Stimulated activated CD4-positive, alpha-beta T cell treated with anti-CD3 and anti-CD28 coated beads, TNF-alpha, amount 100 ng/mL, for 4 hours (primary cell): ENCODE data around the gene HCN4.
"Not testable (repeated sequence)": the region's sequence is repeated elsewhere in the genome, so short reads cannot be mapped to it uniquely, and the experiment has no call there.

Source experiments
- DNase-seq, 3 experiments: peaks; one replicate each; pipeline ENCODE4 v3.0.0-alpha.2; 2020; ENCODE audit warnings: low read depth in 3 of 3

HCN4 gene

DNA sequence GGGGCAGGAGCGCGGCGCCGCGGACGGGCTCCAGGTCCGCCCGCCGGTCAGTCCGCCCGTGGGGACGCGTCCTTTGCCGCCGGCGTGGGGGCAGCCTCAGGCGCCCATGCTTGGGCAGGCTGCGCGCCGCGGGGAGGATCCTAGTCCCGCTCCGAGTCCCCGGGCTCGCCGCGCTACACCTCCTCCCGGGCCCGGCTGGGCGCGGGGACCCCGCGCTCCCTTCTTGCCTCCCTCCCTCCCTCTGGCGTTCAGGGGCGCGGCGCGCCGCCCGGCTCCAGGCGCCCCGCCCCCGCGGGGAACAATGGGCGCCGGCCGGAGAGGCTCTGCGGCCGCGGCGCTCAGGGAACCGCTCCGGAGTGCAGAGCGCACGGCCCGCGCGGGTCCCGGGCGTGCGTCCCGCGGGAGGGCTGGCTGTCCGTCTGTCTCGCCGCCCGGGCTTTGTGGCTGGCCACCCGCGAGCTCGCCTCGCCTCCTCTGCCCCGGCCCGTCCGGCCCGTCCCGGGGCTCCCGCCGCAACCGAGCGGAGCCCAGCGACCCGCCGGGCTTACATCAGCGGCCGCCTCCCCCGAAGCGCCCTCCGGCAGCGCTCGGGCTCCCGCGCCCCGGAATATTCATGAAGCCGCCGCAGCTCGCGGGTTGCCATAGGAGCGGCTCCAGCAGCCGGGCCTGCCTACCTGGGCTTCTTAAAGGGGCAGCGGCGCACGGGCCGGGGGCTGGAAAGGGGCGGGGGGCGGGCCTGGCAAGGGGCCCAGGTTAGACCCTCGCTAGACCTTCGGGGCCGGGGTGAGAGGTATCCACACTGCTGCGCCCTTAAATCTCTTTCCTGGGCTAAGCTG is at the start of gene HCN4:
TSS of gene HCN4 (minus strand) at position 658 of the 836 bp plus-strand sequence. CDS start 688 bp downstream, outside the sequence.
- DNase-seq, result no peak

DNA sequence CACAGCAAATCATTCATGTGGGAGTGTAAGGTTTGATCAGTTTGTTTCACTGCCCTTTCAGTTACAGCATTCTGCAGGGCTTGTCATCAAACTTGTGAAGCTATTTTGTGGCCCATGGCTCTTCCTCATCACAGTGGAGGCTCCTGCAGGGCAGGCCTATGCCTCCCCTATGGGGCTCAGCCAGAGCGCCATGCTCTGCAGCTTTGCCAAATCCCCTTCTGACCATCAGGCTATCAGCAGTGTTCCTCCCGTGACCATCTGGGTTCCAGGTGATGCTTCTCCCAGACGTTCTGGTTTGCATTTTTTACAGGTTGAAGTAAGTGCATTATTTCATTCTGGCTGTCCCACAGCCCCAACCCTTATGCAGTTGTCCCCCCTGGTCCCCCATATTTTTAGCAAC is 46.1 kb upstream of the HCN4 start:
- DNase-seq, result no peak

DNA sequence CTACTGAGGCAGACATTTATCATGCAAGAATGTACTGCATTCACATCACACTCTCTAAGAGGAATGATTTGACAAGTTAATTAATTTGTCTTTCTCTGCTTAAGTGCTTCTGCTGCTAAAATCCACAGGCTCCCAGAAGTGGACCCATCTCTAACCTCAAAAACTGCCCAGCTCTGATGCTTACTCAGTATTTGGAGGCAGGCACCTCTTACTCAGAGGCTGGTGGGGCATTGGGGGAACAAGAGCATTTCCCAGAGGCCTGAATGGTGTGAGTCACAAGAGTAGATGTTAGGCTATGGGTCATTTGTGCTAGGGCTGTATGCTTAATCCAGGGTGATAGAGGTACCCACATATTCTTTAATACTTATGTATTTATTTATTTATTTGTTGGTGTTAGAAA is 34.4 kb upstream of the HCN4 start:
- no peak for DNase-seq

DNA sequence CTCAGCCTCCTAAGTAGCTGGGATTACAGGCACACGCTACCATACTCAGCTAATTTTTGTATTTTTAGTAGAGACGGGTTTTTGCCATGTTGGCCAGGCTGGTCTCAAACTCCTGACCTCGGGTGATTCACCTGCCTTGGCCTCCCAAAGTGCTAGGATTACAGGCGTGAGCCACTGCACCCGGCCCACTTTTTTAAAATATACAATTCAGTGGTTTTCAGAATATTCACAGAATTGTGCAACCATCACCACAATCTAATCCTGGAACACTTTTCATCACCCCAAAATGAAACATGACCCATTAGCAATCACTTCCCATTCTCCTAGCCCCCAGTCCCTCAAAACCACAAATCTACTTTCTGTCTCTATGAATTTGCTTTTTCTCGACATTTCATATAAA is 31.5 kb upstream of the HCN4 start:
- DNase-seq, result not testable (repeated sequence)

DNA sequence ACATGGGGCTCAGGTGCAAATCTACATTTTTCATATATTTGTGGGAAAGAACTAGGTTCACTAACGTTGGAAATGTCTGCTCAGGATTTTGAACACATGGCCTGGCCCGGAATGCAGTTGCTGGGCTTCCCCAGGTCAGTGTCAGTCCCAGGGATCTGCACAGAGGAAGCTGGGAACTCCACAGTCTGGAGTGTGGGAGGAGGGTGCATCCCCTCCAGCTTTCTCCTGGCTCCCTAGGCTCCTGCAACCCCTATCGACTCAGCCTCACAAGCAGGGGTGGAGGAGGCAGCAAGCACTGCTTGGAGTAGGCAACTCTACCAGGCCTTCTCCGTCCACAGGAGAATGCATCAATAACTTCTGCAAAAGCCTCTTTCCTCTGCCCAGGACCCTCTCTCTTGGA is 30.1 kb upstream of the HCN4 start:
- no peak for DNase-seq

DNA sequence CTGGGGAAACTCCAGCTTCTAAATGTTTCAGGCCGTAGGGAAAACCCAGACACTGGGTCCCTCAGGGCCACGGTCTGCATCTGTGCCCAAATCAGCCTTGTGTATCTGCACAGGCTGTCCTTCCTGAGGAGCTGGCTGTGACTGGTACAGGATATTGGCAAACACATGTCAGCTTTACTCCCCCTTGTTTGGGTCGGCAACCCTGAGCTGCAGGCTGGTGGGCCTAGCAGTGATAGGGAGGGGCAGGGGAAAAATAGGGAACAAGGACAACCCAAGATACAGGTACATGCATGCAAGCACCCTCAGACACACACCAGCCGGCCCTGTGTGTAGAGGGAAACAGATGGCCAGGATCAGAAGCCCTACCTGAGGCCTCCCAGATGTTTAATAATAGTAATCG is 28.7 kb upstream of the HCN4 start:
- no peak for DNase-seq

DNA sequence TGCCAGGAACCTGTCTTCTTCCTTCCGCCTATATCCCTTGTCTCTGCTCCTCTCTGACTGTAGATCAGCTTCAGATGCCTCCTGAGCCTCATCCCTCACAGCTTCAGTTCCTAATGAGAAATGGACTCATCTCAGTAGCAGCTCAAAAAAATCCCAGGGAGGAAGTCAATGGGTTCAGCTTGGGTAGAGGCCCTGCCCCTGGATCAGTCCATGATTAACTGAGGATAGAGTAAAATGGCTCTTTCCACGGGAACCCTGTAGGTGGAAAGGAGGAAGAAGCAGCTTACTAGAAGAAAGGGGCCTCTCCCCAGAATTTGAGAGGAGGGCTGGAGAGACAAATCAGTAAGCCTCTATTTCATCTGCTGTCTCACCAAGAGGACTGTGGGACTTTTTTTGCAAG is 26.9 kb upstream of the HCN4 start:
- DNase-seq, result no peak

DNA sequence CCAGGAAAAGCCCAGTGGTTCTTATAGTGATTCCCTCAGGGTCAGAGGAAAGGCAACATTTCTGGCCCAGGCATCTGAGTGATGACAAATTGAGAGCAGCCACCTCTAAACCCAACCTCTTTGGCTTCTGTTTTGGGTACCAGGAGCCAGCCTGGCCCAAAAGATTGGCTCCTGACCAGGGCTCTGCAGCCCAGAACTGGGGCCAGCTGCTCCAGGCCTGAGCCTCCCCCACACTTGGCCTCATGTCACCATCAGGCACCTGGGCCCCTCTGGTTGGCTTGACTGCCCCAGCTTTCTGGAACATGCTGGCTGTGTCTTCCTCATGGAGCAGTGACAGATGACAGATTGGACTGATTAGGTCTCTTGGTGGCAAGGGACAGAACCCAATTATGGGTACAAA is 26.0 kb upstream of the HCN4 start:
- DNase-seq, result no peak

DNA sequence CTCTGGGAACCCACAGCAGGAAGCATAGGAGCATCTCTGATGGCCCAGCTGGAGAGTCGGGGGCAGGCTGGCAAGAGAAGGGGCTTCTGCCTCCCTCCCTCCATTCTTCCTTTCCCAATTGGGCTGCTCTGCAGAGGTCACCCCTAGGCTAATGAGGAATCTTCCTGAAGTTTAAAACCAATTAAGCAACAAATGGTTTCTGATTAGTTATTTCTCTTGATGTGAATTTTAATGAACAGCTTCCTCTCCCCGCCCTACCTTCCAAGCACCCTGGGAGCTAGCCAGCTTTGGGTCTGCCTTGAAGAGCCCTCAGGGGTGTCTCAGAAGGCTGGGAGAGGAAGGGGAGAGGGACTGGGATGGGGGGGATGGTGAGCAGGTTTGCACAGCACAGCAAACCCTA is 24.6 kb upstream of the HCN4 start:
- no peak for DNase-seq

DNA sequence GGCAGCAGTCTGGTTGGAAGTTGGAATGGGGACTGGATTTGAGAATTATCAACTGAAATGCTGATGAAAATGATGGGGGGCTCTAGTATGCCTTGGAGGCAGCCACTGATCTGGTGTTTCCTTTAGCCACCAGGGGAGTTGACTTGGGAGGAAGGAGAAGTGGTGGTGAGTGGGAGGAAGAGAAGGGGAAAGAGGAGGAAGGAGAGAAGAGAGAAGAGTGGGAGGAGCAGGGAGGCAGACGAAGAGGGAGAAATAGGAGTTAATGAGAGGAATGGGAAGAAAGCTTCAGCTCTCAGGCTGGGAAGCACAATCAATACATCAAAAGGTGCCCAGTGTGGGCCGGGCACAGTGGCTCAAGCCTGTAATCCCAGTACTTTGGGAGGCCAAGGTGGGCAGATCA is 23.3 kb upstream of the HCN4 start:
- no peak for DNase-seq

DNA sequence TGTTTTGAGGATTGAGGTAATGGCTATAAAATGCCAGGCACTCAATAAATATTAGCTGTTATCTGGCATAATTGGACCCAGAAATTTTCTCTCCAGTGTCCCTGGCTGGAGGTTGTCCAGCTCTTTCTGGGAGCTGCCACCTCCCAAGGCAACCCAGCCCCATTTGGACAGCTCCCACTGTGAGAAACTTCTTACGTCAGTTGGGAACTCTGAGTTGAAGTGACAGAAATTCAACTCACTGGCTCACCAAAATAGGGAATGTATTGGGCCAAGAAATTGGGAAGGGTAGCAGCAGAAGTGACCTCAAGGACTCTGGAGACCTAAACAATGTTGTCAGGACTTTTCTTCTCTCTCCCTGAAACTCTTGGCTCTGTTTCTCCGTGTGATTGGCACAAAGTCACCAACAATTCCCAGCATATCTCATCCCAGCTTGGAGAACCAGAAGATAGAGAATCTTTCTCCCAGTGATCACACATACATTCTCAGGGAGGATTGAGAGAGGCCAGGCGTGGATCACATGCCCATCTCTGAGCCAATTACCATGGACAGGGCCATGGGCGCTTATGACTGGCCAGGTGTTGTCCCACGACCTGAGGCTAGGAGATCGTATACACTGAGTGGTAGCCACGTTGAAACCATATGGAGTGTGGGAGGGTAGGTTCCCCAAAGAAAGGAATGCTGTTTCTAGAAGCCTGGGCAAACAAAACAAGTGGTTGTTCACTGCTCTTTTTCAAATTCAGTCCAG is 22.5 kb upstream of the HCN4 start:
- DNase-seq, result no peak

DNA sequence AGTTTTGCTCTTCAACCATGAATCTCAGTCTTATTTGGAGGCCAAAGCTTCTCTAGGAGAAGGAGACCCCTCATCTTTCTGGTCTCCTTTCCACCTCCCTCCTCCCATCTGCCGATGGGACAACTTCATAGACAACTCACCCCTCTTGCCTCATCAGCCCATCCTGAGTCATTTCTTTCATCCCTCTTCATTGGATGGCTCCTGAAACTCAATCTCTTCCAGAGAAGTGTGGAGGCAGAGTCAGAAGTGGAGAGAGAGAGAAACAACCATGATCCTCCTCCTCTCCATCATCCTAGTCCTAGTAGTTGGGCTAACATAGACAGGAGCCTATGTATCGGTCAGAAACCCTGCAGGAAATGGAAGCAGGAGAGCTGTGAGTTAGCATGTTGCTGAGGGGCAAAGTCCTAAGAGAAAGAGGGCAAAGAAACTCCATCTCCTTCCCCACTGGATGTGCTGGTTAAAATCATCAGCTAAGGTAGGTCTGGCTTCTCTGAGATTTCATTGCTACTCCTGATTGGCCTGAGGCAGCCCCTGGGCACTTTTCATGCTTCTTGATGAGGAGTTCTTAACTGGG is 21.3 kb upstream of the HCN4 start:
- no peak for DNase-seq

DNA sequence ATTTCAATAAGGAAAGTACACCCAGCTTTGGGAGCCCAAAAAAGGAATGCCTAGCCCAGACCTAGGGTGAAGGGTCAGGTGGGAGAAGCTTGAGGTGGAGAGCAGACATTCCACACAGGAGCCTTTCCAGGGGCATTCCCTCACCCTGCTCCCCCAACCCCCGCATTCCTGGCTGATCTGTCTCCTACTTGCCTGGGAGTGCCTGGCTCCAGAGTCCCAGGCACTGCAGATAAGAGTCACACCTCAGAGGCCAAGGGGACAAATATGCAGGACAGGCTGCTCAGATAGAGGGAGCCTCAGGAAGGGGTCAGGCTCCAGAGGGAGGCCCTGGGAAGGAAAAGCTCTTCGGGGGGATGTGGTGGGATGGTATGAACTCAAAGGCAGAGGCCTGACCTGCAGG is 20.8 kb upstream of the HCN4 start:
- no peak for DNase-seq

DNA sequence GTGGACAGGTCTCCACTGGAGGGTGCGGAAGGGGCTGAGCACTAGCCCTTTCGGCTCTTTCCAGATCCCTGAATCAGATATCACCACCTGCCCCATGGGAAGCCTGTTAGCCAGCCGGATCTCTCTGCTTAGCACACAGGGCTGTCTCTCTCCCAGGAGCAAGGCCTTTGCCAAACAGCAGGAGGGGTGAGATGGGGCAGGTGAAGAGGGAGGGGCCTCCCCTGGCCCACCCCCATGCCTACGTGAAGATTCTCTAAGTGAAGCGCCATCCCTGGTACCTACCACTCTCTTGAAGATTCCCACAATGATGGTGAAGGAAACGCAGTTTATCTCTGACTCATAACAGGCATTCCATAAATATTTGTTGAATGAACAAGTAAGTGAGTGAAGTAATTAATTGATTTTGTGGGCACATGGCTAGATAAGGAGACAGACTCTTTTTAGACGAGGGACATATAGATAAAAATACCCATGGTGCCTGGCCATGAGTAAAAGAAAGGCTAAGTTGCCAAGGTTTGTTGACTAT is 19.6 kb upstream of the HCN4 start:
- no peak for DNase-seq

DNA sequence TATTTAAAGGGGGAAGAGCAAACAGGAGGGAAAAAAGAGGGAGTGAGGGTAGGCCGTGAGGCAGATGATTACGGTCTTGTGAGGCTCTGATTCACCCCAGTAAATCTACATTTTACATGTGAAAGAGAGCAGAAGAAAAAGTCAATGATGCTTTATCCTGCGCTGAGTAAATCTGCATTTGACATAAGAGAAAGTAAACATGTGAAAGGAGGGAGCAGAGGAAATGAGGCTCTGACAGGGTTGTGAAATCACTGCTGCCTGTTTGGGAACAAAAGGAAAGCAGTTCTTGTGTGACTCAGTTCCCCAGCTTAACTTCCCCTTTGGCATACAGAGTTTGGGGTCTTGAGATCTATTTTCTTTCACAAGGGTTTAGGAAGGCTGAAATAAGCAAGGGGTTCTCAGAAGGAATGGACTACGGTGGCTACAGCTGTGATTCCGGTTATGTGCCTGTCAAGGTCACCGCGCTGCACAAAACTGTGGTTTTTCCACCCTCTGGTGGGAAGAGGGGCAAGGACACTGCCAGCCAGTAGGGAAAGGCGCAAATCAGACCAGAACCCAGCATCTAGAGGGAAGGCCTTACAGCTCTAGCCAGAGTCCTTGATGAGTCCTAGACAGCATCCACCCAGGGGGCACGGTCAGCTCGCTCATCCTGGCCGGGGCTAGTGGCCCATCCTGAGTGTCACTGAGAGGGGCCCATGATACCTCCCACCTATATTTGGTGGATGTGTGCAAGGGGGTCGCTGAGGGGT is 18.9 kb upstream of the HCN4 start:
- DNase-seq, result no peak

DNA sequence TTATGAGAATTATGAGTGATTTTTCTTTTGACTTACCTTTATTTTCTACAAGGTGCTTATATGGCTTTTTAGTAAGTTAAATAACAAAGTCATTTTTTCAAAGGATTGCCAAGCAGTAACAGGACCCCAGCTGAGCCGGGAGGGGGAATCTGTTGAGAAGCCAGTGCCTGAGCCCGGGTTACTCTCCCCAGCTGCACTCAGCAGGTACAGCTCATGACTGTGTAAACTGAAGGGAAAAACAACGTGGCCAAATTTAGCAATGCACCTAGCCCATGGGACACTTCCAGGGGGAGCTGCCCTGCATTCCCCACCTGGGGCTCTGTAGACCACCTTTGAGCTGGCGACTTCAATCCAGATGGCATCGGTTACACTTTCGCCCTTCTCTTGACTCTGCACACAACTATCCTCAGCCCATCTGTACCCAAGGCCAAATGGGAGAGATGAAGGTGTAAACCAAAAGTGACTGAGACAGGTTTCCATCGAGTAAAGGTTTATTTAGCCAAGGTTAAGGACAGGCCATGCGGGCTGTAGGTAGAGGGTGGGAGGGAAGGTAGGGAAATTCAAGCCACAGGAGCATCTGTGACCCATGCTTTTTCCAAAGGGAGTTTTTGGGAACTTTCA is 18.2 kb upstream of the HCN4 start:
- DNase-seq, result no peak

DNA sequence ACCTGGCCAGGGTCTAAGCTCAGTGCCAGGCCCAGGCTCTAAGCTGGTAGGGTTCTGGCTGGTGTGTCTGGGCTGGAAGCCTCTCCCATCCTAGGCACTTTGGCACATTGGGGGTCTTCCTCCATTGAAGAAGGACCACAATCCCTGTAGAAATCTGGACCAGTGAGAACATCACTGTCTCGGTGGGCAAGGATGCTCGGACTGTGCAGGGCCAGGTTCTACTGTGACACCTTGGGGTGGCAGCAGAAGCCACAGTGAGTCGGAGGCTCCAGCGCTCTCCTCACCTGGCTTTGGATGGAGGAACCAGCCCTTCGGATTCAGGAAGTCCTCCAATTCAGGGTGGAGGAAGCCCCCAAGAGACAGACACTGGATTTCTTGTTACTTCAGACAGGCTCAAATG is 17.5 kb upstream of the HCN4 start:
- no peak for DNase-seq

DNA sequence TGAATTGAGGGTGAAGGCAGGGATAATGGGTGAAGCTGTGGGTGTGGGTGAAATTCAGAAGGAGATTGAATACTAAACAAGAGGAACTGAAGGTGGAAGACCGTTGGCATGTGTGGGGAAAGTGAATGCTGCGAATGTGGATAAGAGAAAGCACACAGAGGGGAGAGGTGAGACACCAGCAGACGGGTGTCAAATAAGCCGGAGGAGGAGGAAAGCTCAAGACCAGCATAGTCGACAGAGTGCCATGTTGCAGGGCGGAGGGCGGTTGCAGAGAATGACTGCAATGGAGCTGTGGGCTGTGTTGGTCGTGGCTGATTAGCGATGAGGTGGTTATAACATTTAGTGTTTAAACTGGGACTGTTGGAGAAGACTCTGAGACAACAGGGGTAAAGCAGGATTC is 16.4 kb upstream of the HCN4 start:
- DNase-seq, result no peak

DNA sequence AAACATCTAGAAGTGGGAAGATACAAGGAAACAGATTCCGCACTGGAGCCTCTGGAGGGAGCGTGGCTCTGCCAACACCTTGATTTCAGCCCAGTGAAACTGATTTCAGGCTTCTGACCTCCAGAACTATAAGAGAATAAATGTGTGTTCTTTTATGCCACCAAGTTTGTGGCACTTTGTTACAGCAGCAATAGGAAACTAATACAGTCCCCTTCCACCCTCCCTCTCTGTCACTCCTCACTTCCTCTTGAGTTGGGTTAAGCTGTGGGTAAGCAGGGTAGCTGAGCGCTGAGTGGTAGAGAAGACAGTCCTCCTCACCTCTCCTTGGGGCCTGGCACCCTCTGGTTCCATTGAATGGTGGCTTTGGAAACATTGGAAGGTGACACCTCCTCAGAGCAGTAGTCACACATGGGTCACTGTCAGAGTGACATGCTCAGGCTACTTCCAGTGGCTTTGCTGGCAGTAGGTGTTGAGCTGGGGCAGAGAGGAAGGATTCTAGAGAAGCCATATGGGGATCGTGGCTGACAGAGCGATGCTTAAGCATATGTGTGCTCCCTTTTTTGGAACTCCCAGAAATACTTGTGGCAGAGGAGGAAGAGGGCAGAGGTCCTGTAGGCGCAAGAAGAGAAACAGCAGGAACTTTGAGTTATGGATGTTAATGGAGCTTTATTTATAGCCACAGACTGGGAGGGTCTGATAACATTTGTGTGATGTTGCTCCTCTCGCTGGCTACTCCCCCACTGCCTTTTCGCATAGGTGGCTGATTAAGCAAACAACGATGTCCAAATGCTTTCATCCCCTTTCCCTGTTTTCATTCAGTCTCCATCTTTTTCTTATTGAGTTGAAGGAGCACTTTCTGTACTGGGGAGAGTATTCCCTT is 14.8 kb upstream of the HCN4 start:
- DNase-seq, result no peak

DNA sequence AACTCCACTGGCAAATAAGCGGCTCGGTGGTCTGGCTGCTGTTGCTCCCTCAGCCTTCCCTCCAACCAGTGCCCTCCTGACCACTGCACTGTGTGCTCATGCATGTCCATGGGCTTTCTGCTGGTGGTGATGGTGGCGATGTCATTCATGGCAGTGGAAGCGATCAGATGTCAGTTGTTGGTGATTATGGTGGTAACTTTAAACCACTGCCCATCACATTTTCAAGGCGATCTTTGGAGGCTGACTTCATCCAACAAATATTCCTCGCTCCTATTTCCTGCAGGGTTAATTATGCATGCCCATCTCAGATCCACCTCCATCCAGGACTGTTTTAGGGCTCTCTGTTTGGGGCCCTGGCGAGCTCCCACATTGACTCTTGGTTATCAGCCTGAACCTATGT is 13.4 kb upstream of the HCN4 start:
- DNase-seq, result no peak

DNA sequence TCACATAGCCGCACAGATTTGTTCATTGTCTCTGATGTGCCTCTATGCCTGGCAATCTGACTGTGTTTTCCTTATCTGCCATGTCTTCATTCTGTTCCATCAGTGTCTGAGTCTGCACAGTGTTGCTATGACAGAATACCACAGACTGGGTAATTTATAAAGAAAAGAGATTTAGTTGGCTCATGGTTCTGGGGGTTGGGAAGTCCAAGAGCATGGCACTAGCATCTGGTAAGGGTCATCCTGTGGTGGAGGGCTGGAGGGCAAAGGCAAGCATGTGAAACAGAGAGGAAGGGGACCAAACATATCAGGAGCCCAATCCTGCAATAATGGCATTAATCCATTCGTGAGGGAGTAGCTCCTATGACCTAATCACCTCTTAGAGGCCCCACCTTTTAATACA is 11.9 kb upstream of the HCN4 start:
- no peak for DNase-seq
